Neural cell (in vitro differentiated cells): ENCODE results near the gene LRMDA. TPM values are rescaled to one million over a fixed set of nuclear protein-coding genes. Genes with fewer than 3 reads are reported as not detected.

Experiments
- H2AFZ ChIP-seq: fragments of 200-600, 300-800 bp; sonication (generic), shearing (Covaris generic); 2 replicates; pipeline ENCODE4 v1.6.0; 2014; ENCODE audit warnings: low read depth, mild to moderate bottlenecking, antibody characterized with exemption, low read length, moderate library complexity
- H3F3A ChIP-seq: fragments of 200-600 bp; shearing (Covaris generic); 2 replicates; pipeline ENCODE4 v1.6.1; 2016; ENCODE audit warnings: mild to moderate bottlenecking, moderate library complexity, mixed read lengths, antibody characterized with exemption, low read length; ENCODE audit not compliant: insufficient read depth, poor library complexity, severe bottlenecking
- H3K27ac ChIP-seq: fragments of 200-600, 300-800 bp; sonication (generic), shearing (Covaris generic); 2 replicates; pipeline ENCODE4 v1.5.1; 2014; ENCODE audit warnings: mild to moderate bottlenecking, low read length, moderate library complexity
- H3K27me3 ChIP-seq: fragments of 300-800, 200-600 bp; sonication (generic), shearing (Covaris generic); 2 replicates; pipeline ENCODE4 v1.6.0; 2014; ENCODE audit warnings: mild to moderate bottlenecking, low read depth, low read length, moderate library complexity; ENCODE audit not compliant: insufficient read depth
- H3K36me3 ChIP-seq: fragments of 300-800, 200-600 bp; sonication (generic), shearing (Covaris generic); 2 replicates; pipeline ENCODE4 v1.5.1; 2014; ENCODE audit warnings: mild to moderate bottlenecking, antibody characterized with exemption, low read length, moderate library complexity; ENCODE audit not compliant: insufficient read depth
- H3K4me2 ChIP-seq: fragments of 300-800, 200-600 bp; sonication (generic), shearing (Covaris generic); 2 replicates; pipeline ENCODE4 v1.6.0; 2014; ENCODE audit warnings: mild to moderate bottlenecking, low read length
- H3K4me3 ChIP-seq: fragments of 300-800, 200-600 bp; sonication (generic), shearing (Covaris generic); 2 replicates; pipeline ENCODE4 v1.5.1; 2014; ENCODE audit warnings: mild to moderate bottlenecking, low read length, moderate library complexity
- H3K79me2 ChIP-seq: fragments of 200-600 bp; shearing (Covaris generic); replicated peaks from 2 replicates; pipeline ENCODE4 v1.6.0; 2014; ENCODE audit warnings: mild to moderate bottlenecking, low read length, moderate library complexity; ENCODE audit not compliant: insufficient read depth
- H3K9ac ChIP-seq: fragments of 300-800, 200-600 bp; sonication (generic), shearing (Covaris generic); 2 replicates; pipeline ENCODE4 v1.6.1; 2016; ENCODE audit warnings: mild to moderate bottlenecking, low read length, mixed read lengths
- H3K9me2 ChIP-seq: fragments of 200-600 bp; shearing (Covaris generic); 2 replicates; pipeline ENCODE4 v1.6.1; 2016; ENCODE audit warnings: mild to moderate bottlenecking, low read length, mixed read lengths; ENCODE audit not compliant: insufficient read depth
- H3K9me3 ChIP-seq: fragments of 200-600, 300-800 bp; sonication (generic), shearing (Covaris generic); 2 replicates; pipeline ENCODE4 v1.6.1; 2016; ENCODE audit warnings: mild to moderate bottlenecking, mixed run types, low read length, moderate library complexity, mixed read lengths
- H4K20me1 ChIP-seq: fragments of 200-600 bp; shearing (Covaris generic); 2 replicates; pipeline ENCODE4 v1.6.1; 2016; ENCODE audit warnings: mild to moderate bottlenecking, mixed run types; ENCODE audit not compliant: insufficient read depth
- CTCF ChIP-seq: fragments of 450-650 bp; IDR thresholded peaks from 2 replicates; pipeline ENCODE4 v1.5.1; 2014; ENCODE audit warnings: antibody characterized with exemption, mild to moderate bottlenecking, moderate library complexity; ENCODE audit not compliant: poor library complexity, severe bottlenecking
- EP300 ChIP-seq: fragments of 450-650 bp; conservative IDR thresholded peaks from 2 replicates; pipeline ENCODE4 v1.6.1; 2014; ENCODE audit warnings: antibody characterized with exemption, mild to moderate bottlenecking, moderate library complexity; ENCODE audit not compliant: poor library complexity, severe bottlenecking
- EZH2 ChIP-seq: fragments of 200-600, 300-800 bp; shearing (Covaris generic), sonication (generic); IDR thresholded peaks from 2 replicates; pipeline ENCODE4 v1.6.1; 2014; ENCODE audit warnings: antibody characterized with exemption, low read length, borderline replicate concordance, mild to moderate bottlenecking; ENCODE audit not compliant: insufficient read depth, poor library complexity, severe bottlenecking
- MXI1 ChIP-seq: fragments of 450-650 bp; conservative IDR thresholded peaks from 2 replicates; pipeline ENCODE4 v1.6.1; 2014; ENCODE audit warnings: antibody characterized with exemption, mild to moderate bottlenecking; ENCODE audit not compliant: poor library complexity, severe bottlenecking
- POLR2AphosphoS5 ChIP-seq: IDR thresholded peaks from 2 replicates; pipeline ENCODE4 v1.6.1; 2012
- RAD21 ChIP-seq: fragments of 450-650 bp; conservative IDR thresholded peaks from 2 replicates; pipeline ENCODE4 v1.6.1; 2014; ENCODE audit warnings: antibody characterized with exemption, mild to moderate bottlenecking, moderate library complexity
- REST ChIP-seq: IDR thresholded peaks from 2 replicates; pipeline ENCODE4 v1.6.1; 2012; ENCODE audit warnings: borderline replicate concordance
- SMC3 ChIP-seq: fragments of 450-650 bp; conservative IDR thresholded peaks from 2 replicates; pipeline ENCODE4 v1.6.1; 2014; ENCODE audit warnings: antibody characterized with exemption, mild to moderate bottlenecking, moderate library complexity; ENCODE audit not compliant: poor library complexity
- TAF1 ChIP-seq: IDR thresholded peaks from 2 replicates; pipeline ENCODE4 v1.6.1; 2012; ENCODE audit warnings: low read depth
- polyA plus RNA-seq: library from polyadenylated mRNA; depleted of rRNA; stranded (reverse); fragments of >200 nt; gene quantifications from 2 replicates; pipeline ENCODE4 v1.2.3, GENCODE V29; 2014

Gene LRMDA
- polyA plus RNA-seq, 1 donor from 2014 or later, result 5.6 TPM

DNA sequence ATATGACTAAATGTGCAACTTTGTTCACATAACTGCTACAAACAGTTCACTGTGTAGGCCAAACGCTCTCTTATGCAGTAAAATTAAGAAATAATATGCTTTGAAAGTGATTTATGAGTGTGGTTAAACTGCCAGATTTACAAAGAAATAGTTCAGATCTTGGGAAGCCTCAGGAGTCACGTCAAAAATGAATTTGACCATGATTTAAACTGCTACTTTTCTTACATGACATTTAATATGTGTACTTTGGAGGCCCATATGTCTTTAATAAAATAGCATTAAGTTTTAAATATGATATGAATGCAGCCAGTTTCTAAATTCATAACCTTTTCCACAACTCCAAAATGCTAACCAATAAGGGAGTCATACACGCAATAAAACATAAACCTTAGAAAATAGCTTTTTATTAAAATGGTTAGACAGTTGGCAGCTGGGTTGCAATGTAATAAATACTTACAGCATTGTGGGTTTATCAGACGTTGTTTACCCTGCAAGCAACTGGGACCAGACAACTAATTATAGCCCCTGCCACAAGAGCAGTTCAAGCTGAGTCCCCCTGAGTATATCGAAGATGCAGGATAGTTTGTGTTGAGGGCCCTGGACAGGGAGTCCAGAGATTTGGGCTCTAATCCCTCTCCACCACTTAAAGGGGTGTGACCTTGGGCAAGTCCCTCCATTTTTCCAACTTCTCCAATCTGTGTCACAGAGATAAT is 640.4 kb downstream of the LRMDA start:
- no peak overlapping the region for H3K4me3 ChIP-seq
- no peaks in the 10 kb centered on the region for H4K20me1 ChIP-seq
- H3K9ac ChIP-seq, result no peak overlapping the region
- H3K36me3 ChIP-seq, result no peaks in the 10 kb centered on the region
- H3K27me3 ChIP-seq, result no peaks in the 10 kb centered on the region
- no peak overlapping the region for H3K27ac ChIP-seq
- TF ChIP-seq CTCF (no peak), REST (no peak), EP300 (no peak), MXI1 (no peak), SMC3 (no peak), EZH2 (no peak), RAD21 (no peak), TAF1 (no peak), POLR2AphosphoS5 (no peak)
- H3K9me3 ChIP-seq, result no peaks in the 10 kb centered on the region
- H2AFZ ChIP-seq, result no peak overlapping the region
- no peaks in the 10 kb centered on the region for H3K9me2 ChIP-seq
- H3K4me2 ChIP-seq, result no peak overlapping the region
- no peaks in the 10 kb centered on the region for H3K79me2 ChIP-seq
- H3F3A ChIP-seq, result no peaks in the 10 kb centered on the region

- Histone ChIP-seq H3K4me2 (no peak overlapping the region), H3K27ac (no peak overlapping the region), H3K79me2 (no peaks in the 10 kb centered on the region), H3F3A (no peaks in the 10 kb centered on the region), H3K9ac (no peak overlapping the region), H3K9me3 (no peaks in the 10 kb centered on the region), H2AFZ (no peak overlapping the region), H3K9me2 (no peaks in the 10 kb centered on the region), H3K36me3 (no peaks in the 10 kb centered on the region), H3K4me3 (no peak overlapping the region), H3K27me3 (no peaks in the 10 kb centered on the region), H4K20me1 (no peaks in the 10 kb centered on the region)
- TF ChIP-seq EP300 (no peak), POLR2AphosphoS5 (no peak), RAD21 (no peak), SMC3 (no peak), MXI1 (no peak), CTCF (no peak), REST (no peak), EZH2 (no peak), TAF1 (no peak)
These were observed 641.0 kb downstream of the LRMDA start for GRCh38 chr10:76072384-76072783.
